ENCODE measurements around the gene EXOC6. TPM values are rescaled to one million over a fixed set of nuclear protein-coding genes. Genes with fewer than 3 reads are reported as not detected.
A peak's percentile ranks its signal among the peaks of the same experiment; 100 is the strongest.
"Not testable (repeated sequence)": the region's sequence is repeated elsewhere in the genome, so short reads cannot be mapped to it uniquely, and the experiment has no call there.

The EXOC6 gene
- total RNA-seq, 2 experiments from 2014 or later: 8.8 to 9.5 TPM

- intact Hi-C loops (cut with micrococcal nuclease): no loop called here
- CTCF ChIA-PET: no interaction called here
- ATAC-seq (no peak), DNase-seq (no peak)
- Mint-ChIP-seq H3K4me3 (no peak overlapping the region), H3K27me3 (no peaks in the 10 kb centered on the region), H3K36me3 (ENCODE audit: low read depth) (peaks cover 8% of the 10 kb centered on the region), H3K27ac (no peak overlapping the region), H3K9me3 (no peaks in the 10 kb centered on the region), H3K4me1 (ENCODE audit: low read depth) (peaks cover 15% of the 10 kb centered on the region)
- no peak for TF ChIP-seq CTCF (IDR thresholded peaks at IDR 0.05)
- POLR2A ChIA-PET: no interaction called here
Observed at GRCh38 chr10:92903633-92904032, 55.3 kb downstream of the EXOC6 start.

GRCh38 chr10:92907280-92907679, 59.0 kb downstream of the EXOC6 start:
- no peak for TF ChIP-seq CTCF (IDR thresholded peaks at IDR 0.05)
- H3K4me1 Mint-ChIP-seq (ENCODE audit: low read depth): peaks cover 5% of the 10 kb centered on the region
- no peaks in the 10 kb centered on the region for H3K27me3 Mint-ChIP-seq
- no peak for DNase-seq
- intact Hi-C loops (cut with micrococcal nuclease): no loop called here
- ChIA-PET POLR2A (no interaction called here), CTCF (no interaction called here)
- peaks cover 11% of the 10 kb centered on the region for H3K36me3 Mint-ChIP-seq (ENCODE audit: low read depth)
- H3K4me3 Mint-ChIP-seq: no peak overlapping the region
- H3K27ac Mint-ChIP-seq: no peak overlapping the region
- H3K9me3 Mint-ChIP-seq: no peaks in the 10 kb centered on the region
- no peak for ATAC-seq

- H3K9me3 Mint-ChIP-seq; intact Hi-C loops (cut with micrococcal nuclease); H3K4me3 Mint-ChIP-seq; H3K4me1 Mint-ChIP-seq (ENCODE audit: low read depth); H3K36me3 Mint-ChIP-seq (ENCODE audit: low read depth); DNase-seq; POLR2A ChIA-PET; H3K27me3 Mint-ChIP-seq; H3K27ac Mint-ChIP-seq; ATAC-seq: not testable (repeated sequence)
- CTCF ChIA-PET: interaction anchor here (1.1 to 1.8 kb wide), 3 partner anchors 12 to 84 kb away, joined by 3 to 6 read pairs (median 5); no protein-coding TSS in a partner anchor
Observed at GRCh38 chr10:92912631-92913030, 64.3 kb downstream of the EXOC6 start.

GRCh38 chr10:92913973-92914372, 65.7 kb downstream of the EXOC6 start:
- Mint-ChIP-seq H3K4me1 (ENCODE audit: low read depth) (no peaks in the 10 kb centered on the region), H3K27me3 (no peaks in the 10 kb centered on the region), H3K27ac (no peak overlapping the region), H3K4me3 (no peak overlapping the region), H3K9me3 (no peaks in the 10 kb centered on the region), H3K36me3 (ENCODE audit: low read depth) (peaks cover 2% of the 10 kb centered on the region)
- no peak for ATAC-seq
- no peak for TF ChIP-seq CTCF (IDR thresholded peaks at IDR 0.05)
- intact Hi-C loops (cut with micrococcal nuclease): no loop called here
- POLR2A ChIA-PET: no interaction called here
- CTCF ChIA-PET: interaction anchor here (0.5 to 1.8 kb wide), 5 partner anchors 8 to 436 kb away, joined by 3 to 6 read pairs (median 5); no protein-coding TSS in a partner anchor
- no peak for DNase-seq

- H3K4me3 Mint-ChIP-seq: no peak overlapping the region
- H3K27ac Mint-ChIP-seq: no peak overlapping the region
- peaks cover 4% of the 10 kb centered on the region for H3K36me3 Mint-ChIP-seq (ENCODE audit: low read depth)
- peak; percentile 77 for TF ChIP-seq CTCF (IDR thresholded peaks at IDR 0.05)
- H3K4me1 Mint-ChIP-seq (ENCODE audit: low read depth): no peaks in the 10 kb centered on the region
- CTCF ChIA-PET: interaction anchor here (0.5 to 1.8 kb wide), 15 partner anchors 8 to 438 kb away, joined by 3 to 8 read pairs (median 3); no protein-coding TSS in a partner anchor
- intact Hi-C loops (cut with micrococcal nuclease): no loop called here
- H3K27me3 Mint-ChIP-seq: no peaks in the 10 kb centered on the region
- peak; percentile 89 for ATAC-seq
- POLR2A ChIA-PET: no interaction called here
- peak; percentile 68 for DNase-seq
- no peaks in the 10 kb centered on the region for H3K9me3 Mint-ChIP-seq
Observed at GRCh38 chr10:92914478-92915325, 66.4 kb downstream of the EXOC6 start.
